Measurements from ENCODE around the gene ARHGEF7.

ARHGEF7 gene

DNA sequence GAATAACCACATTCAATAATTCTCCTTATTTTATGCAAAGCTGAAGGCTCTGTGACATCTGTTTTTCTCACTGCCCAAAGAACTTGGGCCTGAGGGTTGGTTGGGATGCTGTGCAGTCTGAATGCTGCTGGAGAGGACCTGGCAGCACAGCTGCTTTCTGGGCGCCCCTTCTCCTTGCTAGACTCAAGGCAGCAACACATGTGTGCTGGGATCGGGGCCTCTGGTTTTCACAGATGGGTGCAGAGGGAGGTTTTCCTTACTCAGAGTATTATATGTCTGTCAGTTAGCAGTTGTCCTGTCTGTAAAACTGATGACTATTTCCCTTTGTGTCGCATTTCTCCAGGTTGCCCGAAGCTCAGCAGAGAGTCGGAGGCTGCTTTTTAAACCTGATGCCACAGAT is 152.1 kb downstream of the ARHGEF7 start:
- no peak for TF ChIP-seq SUZ12 (IDR thresholded peaks at IDR 0.05; ENCODE audit: extremely low read depth, insufficient read depth, insufficient read length)
- no peak for TF ChIP-seq YY1 (IDR thresholded peaks at IDR 0.05; ENCODE audit: insufficient read depth, insufficient read length)
- no peaks in the 10 kb centered on the region for H3K27me3 ChIP-seq (ENCODE audit: insufficient read depth, insufficient read length)
- no peaks in the 10 kb centered on the region for H3K4me1 ChIP-seq (ENCODE audit: insufficient read depth, insufficient read length)
- no peak overlapping the region for H3K9ac ChIP-seq (ENCODE audit: insufficient read length, low read depth)
- H3K36me3 ChIP-seq (ENCODE audit: insufficient read depth, insufficient read length, low read length), result peaks cover 56% of the 10 kb centered on the region
- DNase-seq (ENCODE audit: low read depth, low spot score), result no peak
- no peaks in the 10 kb centered on the region for H3K9me3 ChIP-seq (ENCODE audit: insufficient read depth, low read length)
- no peak overlapping the region for H3K4me3 ChIP-seq (ENCODE audit: insufficient read length, low read depth)

DNA sequence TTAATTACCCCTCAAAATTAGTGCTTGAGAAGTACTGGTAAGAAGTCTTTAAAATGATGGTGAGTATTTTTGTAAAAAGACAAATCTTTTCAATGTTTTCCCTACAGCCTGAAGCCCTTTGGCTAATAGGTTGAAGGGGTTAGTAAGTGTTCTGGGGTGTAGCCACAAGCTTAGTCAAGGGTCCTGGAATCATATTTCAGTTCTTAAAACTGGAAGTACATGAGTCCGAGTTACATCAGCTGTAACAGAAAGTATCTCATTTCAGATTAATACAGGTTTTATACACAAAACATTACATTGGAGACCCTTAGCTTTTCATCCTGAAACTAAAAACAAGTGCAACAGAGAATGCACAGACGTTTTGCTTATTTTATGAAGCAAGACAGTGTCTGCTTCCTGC is 152.7 kb downstream of the ARHGEF7 start:
- TF ChIP-seq ZNF274 (IDR thresholded peaks at IDR 0.05; ENCODE audit: low read depth, low read length), result no peak
- no peak for TF ChIP-seq SUZ12 (IDR thresholded peaks at IDR 0.05; ENCODE audit: extremely low read depth, insufficient read depth, insufficient read length)
- no peak for TF ChIP-seq YY1 (IDR thresholded peaks at IDR 0.05; ENCODE audit: insufficient read depth, insufficient read length)
- no peaks in the 10 kb centered on the region for H3K9me3 ChIP-seq (ENCODE audit: insufficient read depth, low read length)
- no peak overlapping the region for H3K4me3 ChIP-seq (ENCODE audit: insufficient read length, low read depth)
- no peak overlapping the region for H3K9ac ChIP-seq (ENCODE audit: insufficient read length, low read depth)
- H3K36me3 ChIP-seq (ENCODE audit: insufficient read depth, insufficient read length, low read length), result peaks cover 54% of the 10 kb centered on the region
- H3K27me3 ChIP-seq (ENCODE audit: insufficient read depth, insufficient read length), result no peaks in the 10 kb centered on the region
- no peaks in the 10 kb centered on the region for H3K4me1 ChIP-seq (ENCODE audit: insufficient read depth, insufficient read length)
- DNase-seq (ENCODE audit: low read depth, low spot score), result no peak

DNA sequence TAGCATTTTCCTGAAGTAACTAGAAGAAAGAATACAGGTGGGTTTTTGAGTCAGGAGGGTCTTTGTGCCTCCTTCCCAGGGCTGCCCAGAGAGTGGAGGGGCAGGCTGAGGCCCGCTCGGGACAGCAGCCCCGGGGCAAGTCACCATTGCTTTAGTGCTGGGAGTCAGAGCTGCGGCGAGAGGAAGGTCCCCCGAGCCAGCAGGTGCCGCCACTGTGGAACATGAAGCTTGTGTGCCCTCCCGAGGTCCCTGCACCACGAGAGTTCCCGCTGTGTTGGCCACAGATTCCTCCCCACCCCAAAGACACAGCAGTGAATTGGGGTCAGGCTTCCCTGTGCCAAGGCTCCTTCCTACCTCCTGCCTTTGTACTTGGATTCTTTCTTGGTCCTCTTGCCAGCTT is 154.4 kb downstream of the ARHGEF7 start:
- H3K9ac ChIP-seq (ENCODE audit: insufficient read length, low read depth), result no peak overlapping the region
- DNase-seq (ENCODE audit: low read depth, low spot score), result no peak
- H3K9me3 ChIP-seq (ENCODE audit: insufficient read depth, low read length), result no peaks in the 10 kb centered on the region
- H3K27me3 ChIP-seq (ENCODE audit: insufficient read depth, insufficient read length), result no peaks in the 10 kb centered on the region
- H3K36me3 ChIP-seq (ENCODE audit: insufficient read depth, insufficient read length, low read length), result peaks cover 62% of the 10 kb centered on the region
- no peaks in the 10 kb centered on the region for H3K4me1 ChIP-seq (ENCODE audit: insufficient read depth, insufficient read length)
- H3K4me3 ChIP-seq (ENCODE audit: insufficient read length, low read depth), result no peak overlapping the region
- no peak for TF ChIP-seq ZNF274 (IDR thresholded peaks at IDR 0.05; ENCODE audit: low read depth, low read length)
- TF ChIP-seq SUZ12 (IDR thresholded peaks at IDR 0.05; ENCODE audit: extremely low read depth, insufficient read depth, insufficient read length), result no peak
- no peak for TF ChIP-seq YY1 (IDR thresholded peaks at IDR 0.05; ENCODE audit: insufficient read depth, insufficient read length)

DNA sequence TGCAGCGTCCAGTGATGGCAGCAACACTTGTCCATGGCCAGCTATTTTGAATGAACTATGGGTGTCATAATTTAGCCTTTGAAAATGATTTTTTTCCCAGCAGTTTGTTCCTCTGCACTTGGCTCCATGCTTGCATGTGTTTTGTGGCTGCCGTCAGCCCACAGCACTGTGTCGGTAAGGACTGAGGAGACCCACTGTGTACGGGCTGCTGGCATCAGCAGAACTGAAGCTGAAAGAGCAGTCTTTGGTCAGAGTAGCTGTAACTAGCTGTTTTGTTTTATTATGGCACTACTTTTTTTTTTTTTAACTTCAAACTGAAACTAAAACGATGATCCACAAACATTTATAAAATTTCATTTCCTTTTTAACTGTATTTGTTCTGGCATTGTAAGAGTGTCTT is 155.0 kb downstream of the ARHGEF7 start:
- Histone ChIP-seq H3K4me1 (ENCODE audit: insufficient read depth, insufficient read length) (no peaks in the 10 kb centered on the region), H3K36me3 (ENCODE audit: insufficient read depth, insufficient read length, low read length) (peaks cover 69% of the 10 kb centered on the region), H3K9me3 (ENCODE audit: insufficient read depth, low read length) (no peaks in the 10 kb centered on the region), H3K4me3 (ENCODE audit: insufficient read length, low read depth) (no peak overlapping the region), H3K27me3 (ENCODE audit: insufficient read depth, insufficient read length) (no peaks in the 10 kb centered on the region), H3K9ac (ENCODE audit: insufficient read length, low read depth) (no peak overlapping the region)
- TF ChIP-seq ZNF274 (IDR thresholded peaks at IDR 0.05; ENCODE audit: low read depth, low read length) (no peak), SUZ12 (IDR thresholded peaks at IDR 0.05; ENCODE audit: extremely low read depth, insufficient read depth, insufficient read length) (no peak), YY1 (IDR thresholded peaks at IDR 0.05; ENCODE audit: insufficient read depth, insufficient read length) (no peak)
- no peak for DNase-seq (ENCODE audit: low read depth, low spot score)

DNA sequence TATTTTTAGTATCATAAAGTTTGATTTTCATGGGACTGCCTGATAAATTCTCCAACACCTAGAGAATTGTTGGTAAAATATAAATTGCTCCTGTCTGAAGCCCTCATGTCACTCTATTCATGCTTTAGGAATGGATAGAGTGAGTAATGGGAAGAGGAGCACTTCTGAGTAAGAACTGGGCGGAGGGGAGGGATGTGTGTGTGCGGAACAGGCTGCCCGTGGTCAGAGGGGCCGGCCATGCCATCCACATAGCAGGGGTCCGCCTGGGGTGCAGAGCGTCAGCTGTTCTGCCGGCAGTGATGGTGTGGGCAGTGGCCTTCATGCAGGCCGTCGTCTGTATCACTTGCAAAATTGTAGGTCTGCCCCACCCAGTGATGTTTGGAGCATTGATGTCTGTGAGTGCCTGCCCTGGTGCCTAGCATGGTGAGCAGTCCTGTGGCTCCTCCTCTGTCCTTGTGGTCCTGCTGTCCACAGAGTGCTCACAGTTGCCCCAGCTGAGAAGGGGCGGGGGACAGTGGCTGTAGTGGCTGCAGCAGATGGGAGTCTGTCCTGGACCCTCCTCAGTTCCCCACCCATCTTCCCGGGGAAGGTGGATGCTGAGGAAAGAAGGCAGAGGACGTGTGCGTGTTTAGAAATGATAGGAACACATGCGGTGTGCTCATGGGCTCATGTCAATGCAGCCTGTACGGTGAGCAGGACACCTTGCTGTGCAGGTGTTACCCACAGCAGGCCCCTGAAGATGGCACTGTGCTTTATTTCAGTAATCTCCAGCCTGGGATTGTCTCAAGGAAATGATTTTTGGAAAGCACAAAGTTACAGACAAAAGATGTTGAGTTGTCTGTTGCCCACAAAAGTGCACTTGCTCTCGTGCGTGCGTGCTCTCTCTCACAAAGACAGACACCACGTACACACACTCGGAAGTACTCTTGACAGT is 155.9 kb downstream of the ARHGEF7 start:
- no peaks in the 10 kb centered on the region for H3K9me3 ChIP-seq (ENCODE audit: insufficient read depth, low read length)
- peaks cover 69% of the 10 kb centered on the region for H3K36me3 ChIP-seq (ENCODE audit: insufficient read depth, insufficient read length, low read length)
- no peak overlapping the region for H3K4me3 ChIP-seq (ENCODE audit: insufficient read length, low read depth)
- no peaks in the 10 kb centered on the region for H3K4me1 ChIP-seq (ENCODE audit: insufficient read depth, insufficient read length)
- TF ChIP-seq SUZ12 (IDR thresholded peaks at IDR 0.05; ENCODE audit: extremely low read depth, insufficient read depth, insufficient read length), result no peak
- TF ChIP-seq ZNF274 (IDR thresholded peaks at IDR 0.05; ENCODE audit: low read depth, low read length), result no peak
- TF ChIP-seq YY1 (IDR thresholded peaks at IDR 0.05; ENCODE audit: insufficient read depth, insufficient read length), result no peak
- H3K27me3 ChIP-seq (ENCODE audit: insufficient read depth, insufficient read length), result no peaks in the 10 kb centered on the region
- no peak for DNase-seq (ENCODE audit: low read depth, low spot score)
- no peak overlapping the region for H3K9ac ChIP-seq (ENCODE audit: insufficient read length, low read depth)

DNA sequence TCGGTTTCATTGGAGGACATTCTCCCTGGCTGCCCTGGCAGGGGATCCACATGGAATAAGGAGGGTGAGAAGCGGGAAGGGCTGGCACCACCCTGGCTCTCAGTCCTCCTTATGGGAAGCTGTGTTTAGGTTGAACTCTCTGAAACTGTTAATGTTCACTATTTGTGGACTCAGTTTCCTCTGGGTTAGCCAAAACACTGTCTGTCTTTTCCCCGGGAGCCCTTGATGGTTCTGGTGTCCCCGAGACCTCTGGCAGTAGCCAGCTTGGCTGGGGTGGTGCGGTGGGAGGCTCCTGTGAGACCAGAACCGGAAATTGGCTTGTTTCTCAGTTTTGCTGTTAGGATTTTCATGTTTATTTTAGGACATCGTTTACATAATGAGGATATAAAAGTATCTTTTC is 157.0 kb downstream of the ARHGEF7 start:
- H3K4me3 ChIP-seq (ENCODE audit: insufficient read length, low read depth), result no peak overlapping the region
- no peaks in the 10 kb centered on the region for H3K9me3 ChIP-seq (ENCODE audit: insufficient read depth, low read length)
- DNase-seq (ENCODE audit: low read depth, low spot score), result no peak
- no peaks in the 10 kb centered on the region for H3K27me3 ChIP-seq (ENCODE audit: insufficient read depth, insufficient read length)
- TF ChIP-seq YY1 (IDR thresholded peaks at IDR 0.05; ENCODE audit: insufficient read depth, insufficient read length) (no peak), SUZ12 (IDR thresholded peaks at IDR 0.05; ENCODE audit: extremely low read depth, insufficient read depth, insufficient read length) (no peak), ZNF274 (IDR thresholded peaks at IDR 0.05; ENCODE audit: low read depth, low read length) (no peak)
- H3K9ac ChIP-seq (ENCODE audit: insufficient read length, low read depth), result no peak overlapping the region
- no peaks in the 10 kb centered on the region for H3K4me1 ChIP-seq (ENCODE audit: insufficient read depth, insufficient read length)
- peaks cover 73% of the 10 kb centered on the region for H3K36me3 ChIP-seq (ENCODE audit: insufficient read depth, insufficient read length, low read length)

DNA sequence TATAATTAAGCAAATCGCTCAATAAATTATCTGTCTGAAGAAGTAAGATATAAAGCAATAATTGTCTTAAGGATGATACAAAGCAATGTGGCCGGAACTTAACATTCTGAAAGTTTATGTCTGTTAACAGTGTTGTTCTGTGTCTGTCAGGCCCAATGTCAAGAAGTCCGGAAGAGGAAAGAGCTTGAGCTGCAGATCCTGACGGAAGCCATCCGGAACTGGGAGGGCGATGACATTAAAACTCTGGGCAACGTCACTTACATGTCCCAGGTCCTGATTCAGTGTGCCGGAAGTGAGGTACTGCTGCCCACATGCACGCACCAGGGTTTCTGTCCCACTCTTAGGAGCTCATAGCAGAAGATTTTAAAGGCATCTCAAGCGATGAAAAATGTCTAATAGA is 160.3 kb downstream of the ARHGEF7 start:
- Histone ChIP-seq H3K9me3 (ENCODE audit: insufficient read depth, low read length) (no peaks in the 10 kb centered on the region), H3K4me1 (ENCODE audit: insufficient read depth, insufficient read length) (no peaks in the 10 kb centered on the region), H3K36me3 (ENCODE audit: insufficient read depth, insufficient read length, low read length) (peaks cover 69% of the 10 kb centered on the region), H3K4me3 (ENCODE audit: insufficient read length, low read depth) (no peak overlapping the region), H3K27me3 (ENCODE audit: insufficient read depth, insufficient read length) (no peaks in the 10 kb centered on the region), H3K9ac (ENCODE audit: insufficient read length, low read depth) (no peak overlapping the region)
- DNase-seq (ENCODE audit: low read depth, low spot score), result no peak
- TF ChIP-seq SUZ12 (IDR thresholded peaks at IDR 0.05; ENCODE audit: extremely low read depth, insufficient read depth, insufficient read length) (no peak), ZNF274 (IDR thresholded peaks at IDR 0.05; ENCODE audit: low read depth, low read length) (no peak)
